SK-N-SH treated with all-trans-retinoic acid at 6 μM for 48 hours (cell line): ENCODE data around the gene ZSCAN10.

Source experiments
- ATAC-seq: fragments of 200-7000 bp; cut with Tn5 transposase; 3 replicates; pipeline ENCODE4 v1.9.1; 2020; ENCODE audit warnings: mild to moderate bottlenecking, moderate library complexity
- ARNTL ChIP-seq: fragments of 450-650 bp; formaldehyde crosslinking; IDR thresholded peaks from 2 replicates; pipeline ENCODE4 v1.5.0; 2020; ENCODE audit warnings: low read depth, mild to moderate bottlenecking, moderate library complexity, borderline replicate concordance
- ESRRG ChIP-seq: fragments of 250-450 bp; sonication (Bioruptor Pico); IDR thresholded peaks from 2 replicates; pipeline ENCODE4 v1.6.1; 2021; ENCODE audit warnings: mild to moderate bottlenecking
- GLIS3 ChIP-seq: fragments of 250-450 bp; sonication (Bioruptor Pico); IDR thresholded peaks from 2 replicates; pipeline ENCODE4 v1.5.0; 2020; ENCODE audit warnings: mild to moderate bottlenecking, moderate library complexity
- ISL1 ChIP-seq: fragments of 250-450 bp; sonication (Bioruptor Pico); IDR thresholded peaks from 2 replicates; pipeline ENCODE4 v2.1.2; 2022; ENCODE audit warnings: mild to moderate bottlenecking, moderate library complexity
- OSR1 ChIP-seq: fragments of 250-450 bp; sonication (Bioruptor Pico); IDR thresholded peaks from 2 replicates; pipeline ENCODE4 v1.8.0; 2022; ENCODE audit warnings: moderate library complexity, mild to moderate bottlenecking, inconsistent platforms
- PPARA ChIP-seq: fragments of 250-450 bp; sonication (Bioruptor Pico); IDR thresholded peaks from 2 replicates; pipeline ENCODE4 v1.5.0; 2020; ENCODE audit warnings: mild to moderate bottlenecking, borderline replicate concordance
- RARB ChIP-seq: fragments of 250-450 bp; sonication (Bioruptor Pico); IDR thresholded peaks from 2 replicates; pipeline ENCODE4 v1.8.0; 2021; ENCODE audit warnings: mild to moderate bottlenecking, moderate library complexity
- SNAI2 ChIP-seq: fragments of 250-450 bp; sonication (Bioruptor Pico); IDR thresholded peaks from 2 replicates; pipeline ENCODE4 v1.5.0; 2020; ENCODE audit warnings: mild to moderate bottlenecking, moderate library complexity
- TCF4 ChIP-seq: fragments of 250-450 bp; sonication (Bioruptor Pico); IDR thresholded peaks from 2 replicates; pipeline ENCODE4 v1.8.0; 2021; ENCODE audit warnings: mild to moderate bottlenecking, moderate library complexity, borderline replicate concordance
- TOX ChIP-seq: fragments of 250-450 bp; sonication (Bioruptor Pico); IDR thresholded peaks from 2 replicates; pipeline ENCODE4 v1.8.0; 2021; ENCODE audit warnings: mild to moderate bottlenecking, moderate library complexity, borderline replicate concordance
- ZNF565 ChIP-seq: fragments of 450-650 bp; formaldehyde crosslinking; conservative IDR thresholded peaks from 2 replicates; pipeline ENCODE4 v1.5.0; 2020; ENCODE audit warnings: low read depth, mild to moderate bottlenecking, moderate library complexity
- ZNF70 ChIP-seq: fragments of 450-650 bp; formaldehyde crosslinking; IDR thresholded peaks from 2 replicates; pipeline ENCODE4 v1.5.0; 2020; ENCODE audit warnings: mild to moderate bottlenecking, moderate library complexity
- ZNF8 ChIP-seq: fragments of 450-650 bp; formaldehyde crosslinking; IDR thresholded peaks from 2 replicates; pipeline ENCODE4 v1.5.0; 2020; ENCODE audit warnings: mild to moderate bottlenecking, moderate library complexity
- TF ChIP-seq, protein P1 (sequence below): fragments of 250-450 bp; sonication (Bioruptor Pico); IDR thresholded peaks from 2 replicates; pipeline ENCODE4 v1.8.0; 2020; ENCODE audit warnings: mild to moderate bottlenecking, moderate library complexity, borderline replicate concordance
- TF ChIP-seq, protein P2 (sequence below): fragments of 250-450 bp; sonication (Bioruptor Pico); IDR thresholded peaks from 2 replicates; pipeline ENCODE4 v1.5.1; 2020; ENCODE audit warnings: low read depth, mild to moderate bottlenecking, moderate library complexity
- TF ChIP-seq, protein P3 (sequence below): fragments of 250-450 bp; sonication (Bioruptor Pico); IDR thresholded peaks from 2 replicates; pipeline ENCODE4 v1.5.1; 2021; ENCODE audit warnings: mild to moderate bottlenecking, moderate library complexity
- TF ChIP-seq, protein P4 (sequence below): fragments of 250-450 bp; sonication (Bioruptor Pico); IDR thresholded peaks from 2 replicates; pipeline ENCODE4 v1.5.0; 2020; ENCODE audit warnings: mild to moderate bottlenecking, moderate library complexity
- TF ChIP-seq, protein P5 (sequence below): fragments of 250-450 bp; sonication (Bioruptor Pico); IDR thresholded peaks from 2 replicates; pipeline ENCODE4 v1.8.0; 2021; ENCODE audit warnings: low read depth, mild to moderate bottlenecking, moderate library complexity, borderline replicate concordance

Gene ZSCAN10

DNA sequence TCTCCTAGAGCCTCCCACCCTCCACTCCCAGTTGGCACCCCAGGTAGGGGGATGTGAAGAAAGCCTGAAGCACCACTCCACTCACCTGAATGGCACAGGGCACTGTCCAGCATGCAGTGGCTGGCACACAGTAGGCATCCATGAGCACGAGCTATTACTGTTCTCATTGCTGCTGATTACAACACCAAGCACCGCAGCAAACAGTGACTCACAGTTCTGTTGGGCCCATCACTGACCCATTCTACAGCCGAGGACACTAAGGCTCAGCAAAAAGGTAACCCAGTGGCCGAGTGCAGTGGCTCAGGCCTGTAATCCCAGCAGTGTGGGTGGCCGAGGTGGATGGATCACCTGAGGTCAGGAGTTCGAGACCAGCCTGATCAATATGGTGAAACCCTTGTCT, 2.7 kb downstream of the ZSCAN10 start (continued):
- TF ChIP-seq, protein P1, sequence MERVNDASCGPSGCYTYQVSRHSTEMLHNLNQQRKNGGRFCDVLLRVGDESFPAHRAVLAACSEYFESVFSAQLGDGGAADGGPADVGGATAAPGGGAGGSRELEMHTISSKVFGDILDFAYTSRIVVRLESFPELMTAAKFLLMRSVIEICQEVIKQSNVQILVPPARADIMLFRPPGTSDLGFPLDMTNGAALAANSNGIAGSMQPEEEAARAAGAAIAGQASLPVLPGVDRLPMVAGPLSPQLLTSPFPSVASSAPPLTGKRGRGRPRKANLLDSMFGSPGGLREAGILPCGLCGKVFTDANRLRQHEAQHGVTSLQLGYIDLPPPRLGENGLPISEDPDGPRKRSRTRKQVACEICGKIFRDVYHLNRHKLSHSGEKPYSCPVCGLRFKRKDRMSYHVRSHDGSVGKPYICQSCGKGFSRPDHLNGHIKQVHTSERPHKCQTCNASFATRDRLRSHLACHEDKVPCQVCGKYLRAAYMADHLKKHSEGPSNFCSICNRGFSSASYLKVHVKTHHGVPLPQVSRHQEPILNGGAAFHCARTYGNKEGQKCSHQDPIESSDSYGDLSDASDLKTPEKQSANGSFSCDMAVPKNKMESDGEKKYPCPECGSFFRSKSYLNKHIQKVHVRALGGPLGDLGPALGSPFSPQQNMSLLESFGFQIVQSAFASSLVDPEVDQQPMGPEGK (CRISPR knock-in tag): no peak
- no peak for TF ChIP-seq RARB

DNA sequence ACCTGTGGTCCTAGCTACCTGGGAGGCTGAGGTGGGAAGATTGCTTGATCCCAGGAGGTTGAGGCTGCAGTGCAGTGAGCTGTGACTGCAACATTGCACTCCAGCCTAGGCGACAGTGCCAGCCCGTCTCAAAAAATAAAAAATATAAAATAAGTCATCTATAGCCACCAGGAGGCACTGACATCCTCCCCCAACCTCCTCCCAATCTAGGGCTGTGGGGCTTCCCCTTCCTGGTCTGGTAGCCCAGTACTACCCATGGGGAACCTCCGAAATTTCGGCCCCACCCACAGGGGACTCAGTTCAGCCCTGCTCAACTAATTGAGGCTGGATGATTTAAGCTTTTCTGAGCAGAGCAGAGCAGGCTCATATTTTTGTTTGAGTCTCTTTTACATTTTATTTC, 3.2 kb downstream of the ZSCAN10 start:
- no peak for TF ChIP-seq PPARA (CRISPR knock-in tag)
- no peak for TF ChIP-seq ARNTL (CRISPR knock-in tag)
- TF ChIP-seq, protein P2, sequence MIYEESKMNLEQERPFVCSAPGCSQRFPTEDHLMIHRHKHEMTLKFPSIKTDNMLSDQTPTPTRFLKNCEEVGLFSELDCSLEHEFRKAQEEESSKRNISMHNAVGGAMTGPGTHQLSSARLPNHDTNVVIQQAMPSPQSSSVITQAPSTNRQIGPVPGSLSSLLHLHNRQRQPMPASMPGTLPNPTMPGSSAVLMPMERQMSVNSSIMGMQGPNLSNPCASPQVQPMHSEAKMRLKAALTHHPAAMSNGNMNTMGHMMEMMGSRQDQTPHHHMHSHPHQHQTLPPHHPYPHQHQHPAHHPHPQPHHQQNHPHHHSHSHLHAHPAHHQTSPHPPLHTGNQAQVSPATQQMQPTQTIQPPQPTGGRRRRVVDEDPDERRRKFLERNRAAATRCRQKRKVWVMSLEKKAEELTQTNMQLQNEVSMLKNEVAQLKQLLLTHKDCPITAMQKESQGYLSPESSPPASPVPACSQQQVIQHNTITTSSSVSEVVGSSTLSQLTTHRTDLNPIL (CRISPR knock-in tag): no peak
- TF ChIP-seq GLIS3: no peak
- TF ChIP-seq ISL1 (CRISPR knock-in tag): no peak
- TF ChIP-seq TOX (CRISPR knock-in tag): no peak
- TF ChIP-seq TCF4 (CRISPR knock-in tag): no peak
- no peak for TF ChIP-seq SNAI2
- TF ChIP-seq ZNF565 (CRISPR knock-in tag): no peak
- TF ChIP-seq, protein P3, sequence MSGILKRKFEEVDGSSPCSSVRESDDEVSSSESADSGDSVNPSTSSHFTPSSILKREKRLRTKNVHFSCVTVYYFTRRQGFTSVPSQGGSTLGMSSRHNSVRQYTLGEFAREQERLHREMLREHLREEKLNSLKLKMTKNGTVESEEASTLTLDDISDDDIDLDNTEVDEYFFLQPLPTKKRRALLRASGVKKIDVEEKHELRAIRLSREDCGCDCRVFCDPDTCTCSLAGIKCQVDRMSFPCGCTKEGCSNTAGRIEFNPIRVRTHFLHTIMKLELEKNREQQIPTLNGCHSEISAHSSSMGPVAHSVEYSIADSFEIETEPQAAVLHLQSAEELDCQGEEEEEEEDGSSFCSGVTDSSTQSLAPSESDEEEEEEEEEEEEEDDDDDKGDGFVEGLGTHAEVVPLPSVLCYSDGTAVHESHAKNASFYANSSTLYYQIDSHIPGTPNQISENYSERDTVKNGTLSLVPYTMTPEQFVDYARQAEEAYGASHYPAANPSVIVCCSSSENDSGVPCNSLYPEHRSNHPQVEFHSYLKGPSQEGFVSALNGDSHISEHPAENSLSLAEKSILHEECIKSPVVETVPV: no peak
- TF ChIP-seq, protein P4, sequence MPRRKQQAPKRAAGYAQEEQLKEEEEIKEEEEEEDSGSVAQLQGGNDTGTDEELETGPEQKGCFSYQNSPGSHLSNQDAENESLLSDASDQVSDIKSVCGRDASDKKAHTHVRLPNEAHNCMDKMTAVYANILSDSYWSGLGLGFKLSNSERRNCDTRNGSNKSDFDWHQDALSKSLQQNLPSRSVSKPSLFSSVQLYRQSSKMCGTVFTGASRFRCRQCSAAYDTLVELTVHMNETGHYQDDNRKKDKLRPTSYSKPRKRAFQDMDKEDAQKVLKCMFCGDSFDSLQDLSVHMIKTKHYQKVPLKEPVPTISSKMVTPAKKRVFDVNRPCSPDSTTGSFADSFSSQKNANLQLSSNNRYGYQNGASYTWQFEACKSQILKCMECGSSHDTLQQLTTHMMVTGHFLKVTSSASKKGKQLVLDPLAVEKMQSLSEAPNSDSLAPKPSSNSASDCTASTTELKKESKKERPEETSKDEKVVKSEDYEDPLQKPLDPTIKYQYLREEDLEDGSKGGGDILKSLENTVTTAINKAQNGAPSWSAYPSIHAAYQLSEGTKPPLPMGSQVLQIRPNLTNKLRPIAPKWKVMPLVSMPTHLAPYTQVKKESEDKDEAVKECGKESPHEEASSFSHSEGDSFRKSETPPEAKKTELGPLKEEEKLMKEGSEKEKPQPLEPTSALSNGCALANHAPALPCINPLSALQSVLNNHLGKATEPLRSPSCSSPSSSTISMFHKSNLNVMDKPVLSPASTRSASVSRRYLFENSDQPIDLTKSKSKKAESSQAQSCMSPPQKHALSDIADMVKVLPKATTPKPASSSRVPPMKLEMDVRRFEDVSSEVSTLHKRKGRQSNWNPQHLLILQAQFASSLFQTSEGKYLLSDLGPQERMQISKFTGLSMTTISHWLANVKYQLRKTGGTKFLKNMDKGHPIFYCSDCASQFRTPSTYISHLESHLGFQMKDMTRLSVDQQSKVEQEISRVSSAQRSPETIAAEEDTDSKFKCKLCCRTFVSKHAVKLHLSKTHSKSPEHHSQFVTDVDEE: no peak
- no peak for TF ChIP-seq ESRRG
- no peak for TF ChIP-seq ZNF70 (CRISPR knock-in tag)
- no peak for TF ChIP-seq RARB
- no peak for TF ChIP-seq OSR1 (CRISPR knock-in tag)
- TF ChIP-seq, protein P1 (CRISPR knock-in tag): no peak
- TF ChIP-seq, all 23 proteins: peak for 0

DNA sequence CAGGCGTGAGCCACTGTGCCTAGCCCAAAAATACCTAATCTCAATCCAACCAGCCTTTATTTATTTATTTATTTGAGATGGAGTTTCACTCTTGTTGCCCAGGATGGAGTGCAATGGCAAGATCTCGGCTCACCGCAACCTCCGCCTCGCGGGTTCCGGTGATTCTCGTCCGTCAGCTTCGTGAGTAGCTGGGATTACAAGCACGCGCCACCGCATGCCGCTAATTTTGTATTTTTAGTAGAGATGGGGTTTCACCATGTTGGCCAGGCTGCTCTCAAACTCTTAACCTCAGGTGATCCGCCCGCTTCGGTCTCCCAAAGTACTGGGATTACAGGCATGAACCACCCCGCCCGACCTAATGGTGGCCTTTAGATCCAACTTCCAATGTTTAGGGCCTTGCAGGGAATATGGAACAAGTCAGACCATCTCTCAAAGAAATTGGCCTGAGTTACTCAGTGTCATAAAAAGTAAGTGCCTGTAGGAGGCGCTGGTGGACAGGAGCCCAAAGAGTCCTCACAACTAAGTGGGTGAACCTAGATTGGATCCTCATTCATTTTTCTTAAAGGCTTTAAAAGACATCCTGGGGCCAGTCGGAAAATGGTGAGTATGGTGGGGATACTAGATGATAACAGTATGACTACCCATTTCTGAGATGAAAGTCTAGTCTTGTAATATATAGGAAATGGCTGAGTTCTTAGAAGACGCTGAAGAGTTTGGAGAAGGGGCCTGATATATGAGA, 4.6 kb downstream of the ZSCAN10 start:
- ATAC-seq: peak; percentile 46
- TF ChIP-seq TOX (CRISPR knock-in tag): no peak
- TF ChIP-seq OSR1 (CRISPR knock-in tag): no peak
- TF ChIP-seq ZNF8 (CRISPR knock-in tag): no peak
- no peak for TF ChIP-seq SNAI2
- TF ChIP-seq, protein P4: no peak
- TF ChIP-seq, protein P3: no peak
- TF ChIP-seq, protein P5, sequence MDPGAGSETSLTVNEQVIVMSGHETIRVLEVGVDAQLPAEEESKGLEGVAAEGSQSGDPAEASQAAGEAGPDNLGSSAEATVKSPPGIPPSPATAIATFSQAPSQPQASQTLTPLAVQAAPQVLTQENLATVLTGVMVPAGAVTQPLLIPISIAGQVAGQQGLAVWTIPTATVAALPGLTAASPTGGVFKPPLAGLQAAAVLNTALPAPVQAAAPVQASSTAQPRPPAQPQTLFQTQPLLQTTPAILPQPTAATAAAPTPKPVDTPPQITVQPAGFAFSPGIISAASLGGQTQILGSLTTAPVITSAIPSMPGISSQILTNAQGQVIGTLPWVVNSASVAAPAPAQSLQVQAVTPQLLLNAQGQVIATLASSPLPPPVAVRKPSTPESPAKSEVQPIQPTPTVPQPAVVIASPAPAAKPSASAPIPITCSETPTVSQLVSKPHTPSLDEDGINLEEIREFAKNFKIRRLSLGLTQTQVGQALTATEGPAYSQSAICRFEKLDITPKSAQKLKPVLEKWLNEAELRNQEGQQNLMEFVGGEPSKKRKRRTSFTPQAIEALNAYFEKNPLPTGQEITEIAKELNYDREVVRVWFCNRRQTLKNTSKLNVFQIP (CRISPR knock-in tag): no peak
- TF ChIP-seq, protein P1 (CRISPR knock-in tag): no peak
- TF ChIP-seq GLIS3: no peak

More for the DNA sequence above, 3.2 kb downstream of the ZSCAN10 start:
- ATAC-seq: peak; percentile 32
